Fibroblast of mammary gland (primary cell): Measurements from ENCODE around the gene SLC26A8.
"Not testable (repeated sequence)": the region's sequence is repeated elsewhere in the genome, so short reads cannot be mapped to it uniquely, and the experiment has no call there.

Experiments used
- DNase-seq: peaks from one replicate; pipeline ENCODE4 v3.0.0-alpha.2; 2010; ENCODE audit warnings: low read depth
- H3K4me3 ChIP-seq: 2 replicates; pipeline ENCODE4 v1.5.1; 2011; ENCODE audit warnings: low read depth, mild to moderate bottlenecking, low read length, moderate library complexity; ENCODE audit not compliant: control insufficient read depth
- CTCF ChIP-seq: conservative IDR thresholded peaks from 2 replicates; pipeline ENCODE4 v1.5.1; 2011; ENCODE audit warnings: low read depth, low read length, inconsistent platforms; ENCODE audit not compliant: control insufficient read depth, insufficient read depth

Gene SLC26A8

GRCh38 chr6:35993150-35993549 lies 31.3 kb downstream of the SLC26A8 start:
- no peak for TF ChIP-seq CTCF
- no peak overlapping the region for H3K4me3 ChIP-seq
- DNase-seq = no peak

- not testable (repeated sequence) for DNase-seq, H3K4me3 ChIP-seq
Observed at GRCh38 chr6:35988047-35988446, 36.4 kb downstream of the SLC26A8 start.

- no peak for TF ChIP-seq CTCF
- no peak overlapping the region for H3K4me3 ChIP-seq
- DNase-seq = no peak
Observed at GRCh38 chr6:35984701-35985100, 39.7 kb downstream of the SLC26A8 start.

- no peak for DNase-seq
- TF ChIP-seq CTCF = no peak
- H3K4me3 ChIP-seq = no peak overlapping the region
Observed at GRCh38 chr6:35980991-35981645, 43.3 kb downstream of the SLC26A8 start.

GRCh38 chr6:35980126-35980525 lies 44.3 kb downstream of the SLC26A8 start:
- DNase-seq, H3K4me3 ChIP-seq: not testable (repeated sequence)

- no peak for DNase-seq
- no peak overlapping the region for H3K4me3 ChIP-seq
- no peak for TF ChIP-seq CTCF
Observed at GRCh38 chr6:35977308-35977707, 47.1 kb downstream of the SLC26A8 start.

GRCh38 chr6:35973670-35974222 lies 50.7 kb downstream of the SLC26A8 start:
- DNase-seq = no peak
- no peak overlapping the region for H3K4me3 ChIP-seq
- TF ChIP-seq CTCF = no peak

GRCh38 chr6:35972471-35973367 lies 51.7 kb downstream of the SLC26A8 start:
- no peak overlapping the region for H3K4me3 ChIP-seq
- TF ChIP-seq CTCF = peak; percentile 6
- DNase-seq = no peak
